ENCODE data around the gene OMA1.
"Not testable (repeated sequence)": the region's sequence is repeated elsewhere in the genome, so short reads cannot be mapped to it uniquely, and the experiment has no call there.

OMA1 gene

GRCh38 chr1:58546520-58547308 lies at the start of gene OMA1:
TSS of gene OMA1 (minus strand) at chr1:58546726. CDS start at chr1:58539294, 7,432 bp downstream.
- DNase-seq (ENCODE audit: low spot score), result peak; percentile 97

- no peak for DNase-seq (ENCODE audit: low spot score)
Observed at GRCh38 chr1:58594546-58594945, 48.0 kb upstream of the OMA1 start.

- DNase-seq (ENCODE audit: low spot score), result no peak
Observed at GRCh38 chr1:58592522-58593134, 46.1 kb upstream of the OMA1 start.

- DNase-seq (ENCODE audit: low spot score), result no peak
Observed at GRCh38 chr1:58591806-58592205, 45.3 kb upstream of the OMA1 start.

GRCh38 chr1:58590019-58590418 lies 43.5 kb upstream of the OMA1 start:
- no peak for DNase-seq (ENCODE audit: low spot score)

GRCh38 chr1:58588396-58588795 lies 41.9 kb upstream of the OMA1 start:
- DNase-seq (ENCODE audit: low spot score), result no peak

GRCh38 chr1:58587667-58588066 lies 41.1 kb upstream of the OMA1 start:
- no peak for DNase-seq (ENCODE audit: low spot score)

GRCh38 chr1:58586271-58586670 lies 39.7 kb upstream of the OMA1 start:
- no peak for DNase-seq (ENCODE audit: low spot score)

- no peak for DNase-seq (ENCODE audit: low spot score)
Observed at GRCh38 chr1:58585581-58586151, 39.1 kb upstream of the OMA1 start.

GRCh38 chr1:58585166-58585565 lies 38.6 kb upstream of the OMA1 start:
- no peak for DNase-seq (ENCODE audit: low spot score)

- no peak for DNase-seq (ENCODE audit: low spot score)
Observed at GRCh38 chr1:58584082-58584895, 37.8 kb upstream of the OMA1 start.

- DNase-seq (ENCODE audit: low spot score), result no peak
Observed at GRCh38 chr1:58583496-58583895, 37.0 kb upstream of the OMA1 start.

GRCh38 chr1:58582143-58582542 lies 35.6 kb upstream of the OMA1 start:
- DNase-seq (ENCODE audit: low spot score), result not testable (repeated sequence)

- DNase-seq (ENCODE audit: low spot score), result no peak
Observed at GRCh38 chr1:58581641-58582040, 35.1 kb upstream of the OMA1 start.

GRCh38 chr1:58580186-58580585 lies 33.7 kb upstream of the OMA1 start:
- no peak for DNase-seq (ENCODE audit: low spot score)

- no peak for DNase-seq (ENCODE audit: low spot score)
Observed at GRCh38 chr1:58577654-58578030, 31.1 kb upstream of the OMA1 start.

GRCh38 chr1:58576727-58577653 lies 30.5 kb upstream of the OMA1 start, which contains the start of gene TACSTD2:
TSS of gene TACSTD2 (minus strand) at chr1:58577252. CDS start at chr1:58577156, 96 bp downstream.
- DNase-seq (ENCODE audit: low spot score), result no peak

- no peak for DNase-seq (ENCODE audit: low spot score)
Observed at GRCh38 chr1:58576325-58576726, 29.8 kb upstream of the OMA1 start.

GRCh38 chr1:58575551-58576324 lies 29.2 kb upstream of the OMA1 start:
- no peak for DNase-seq (ENCODE audit: low spot score)

GRCh38 chr1:58574816-58575215 lies 28.3 kb upstream of the OMA1 start:
- DNase-seq (ENCODE audit: low spot score), result no peak

Data from left forelimb (tissue), 1 donor.